ENCODE data around the gene ZSCAN2. TPM values are rescaled to one million over a fixed set of nuclear protein-coding genes. Genes with fewer than 3 reads are reported as not detected.

Gene ZSCAN2
- total RNA-seq, 1 experiment from 2014 or later: 18.0 TPM

- DNase-seq: no peak
- peak overlapping the region; percentile 74 for H3K4me3 Mint-ChIP-seq (ENCODE audit: low read depth, unreplicated experiment)
- H3K27me3 Mint-ChIP-seq (ENCODE audit: unreplicated experiment): no peaks in the 10 kb centered on the region
- no TSS peak for BruUV-seq (replicated peaks)
- TF ChIP-seq CTCF (IDR thresholded peaks at IDR 0.05; ENCODE audit: unreplicated experiment): no peak
- H3K4me1 Mint-ChIP-seq (ENCODE audit: low read depth, unreplicated experiment): peaks cover 32% of the 10 kb centered on the region
- intact Hi-C loops (cut with micrococcal nuclease; ENCODE audit: unreplicated experiment): loop anchor here (5.0 kb wide), 3 partner anchors 58 to 268 kb away; partner anchors contain the start of gene SEC11A
- CTCF ChIA-PET: interaction anchor here (0.8 to 1.3 kb wide), 2 partner anchors 88 to 271 kb away, joined by 3 to 6 read pairs; no protein-coding TSS in a partner anchor
- peaks cover 75% of the 10 kb centered on the region for H3K36me3 Mint-ChIP-seq (ENCODE audit: insufficient read depth, unreplicated experiment)
- no peaks in the 10 kb centered on the region for H3K9me3 Mint-ChIP-seq (ENCODE audit: low read depth, unreplicated experiment)
- peak overlapping the region; percentile 71 for H3K27ac Mint-ChIP-seq (ENCODE audit: unreplicated experiment)
Observed at GRCh38 chr15:84658788-84659411, 58.1 kb downstream of the ZSCAN2 start.

GRCh38 chr15:84659904-84660781 is 59.3 kb downstream of the ZSCAN2 start:
- Mint-ChIP-seq H3K9me3 (ENCODE audit: low read depth, unreplicated experiment) (no peaks in the 10 kb centered on the region), H3K27ac (ENCODE audit: unreplicated experiment) (no peak overlapping the region), H3K36me3 (ENCODE audit: insufficient read depth, unreplicated experiment) (peaks cover 75% of the 10 kb centered on the region), H3K27me3 (ENCODE audit: unreplicated experiment) (no peaks in the 10 kb centered on the region), H3K4me3 (ENCODE audit: low read depth, unreplicated experiment) (no peak overlapping the region), H3K4me1 (ENCODE audit: low read depth, unreplicated experiment) (peaks cover 26% of the 10 kb centered on the region)
- CTCF ChIA-PET: interaction anchor here (0.6 to 1.1 kb wide), 2 partner anchors 47 to 252 kb away, joined by 3 to 5 read pairs; no protein-coding TSS in a partner anchor
- no TSS peak for BruUV-seq (replicated peaks)
- intact Hi-C loops (cut with micrococcal nuclease; ENCODE audit: unreplicated experiment): loop anchor here (5.0 kb wide), 3 partner anchors 57 to 267 kb away; partner anchors contain the start of gene SEC11A
- no peak for DNase-seq
- no peak for TF ChIP-seq CTCF (IDR thresholded peaks at IDR 0.05; ENCODE audit: unreplicated experiment)

- Mint-ChIP-seq H3K36me3 (ENCODE audit: insufficient read depth, unreplicated experiment) (peaks cover 78% of the 10 kb centered on the region), H3K27me3 (ENCODE audit: unreplicated experiment) (no peaks in the 10 kb centered on the region)
- CTCF ChIA-PET: interaction anchor here (0.7 to 1.1 kb wide), 2 partner anchors 150 to 251 kb away, joined by 3 to 4 read pairs; no protein-coding TSS in a partner anchor
Observed at GRCh38 chr15:84661001-84661400, 60.2 kb downstream of the ZSCAN2 start.

More at GRCh38 chr15:84661001-84661400, 60.2 kb downstream of the ZSCAN2 start:
- intact Hi-C loops (cut with micrococcal nuclease; ENCODE audit: unreplicated experiment): no loop called here
- Mint-ChIP-seq H3K4me1 (ENCODE audit: low read depth, unreplicated experiment) (peaks cover 19% of the 10 kb centered on the region), H3K9me3 (ENCODE audit: low read depth, unreplicated experiment) (no peaks in the 10 kb centered on the region), H3K27ac (ENCODE audit: unreplicated experiment) (no peak overlapping the region), H3K4me3 (ENCODE audit: low read depth, unreplicated experiment) (no peak overlapping the region)
- DNase-seq: no peak
- no peak for TF ChIP-seq CTCF (IDR thresholded peaks at IDR 0.05; ENCODE audit: unreplicated experiment)
- no TSS peak for BruUV-seq (replicated peaks)

Data from Calu3 (cell line).